ENCODE measurements around the gene KCNJ12. TPM values are rescaled to one million over a fixed set of nuclear protein-coding genes. Genes with fewer than 3 reads are reported as not detected.

KCNJ12 gene
- polyA plus RNA-seq, 2 of the 4 experiments (the other 2 are of a cell fraction), result 0.34 to 0.44 TPM

- Histone ChIP-seq H3K9me3 (no peaks in the 10 kb centered on the region), H3K4me3 (peak overlapping the region; percentile 52), H3K4me1 (peaks cover 4% of the 10 kb centered on the region; the same call in 1 of the 3 replicates), H3K4me2 (peak overlapping the region; percentile 89), H3K27ac (peak overlapping the region; percentile 62 to 85)
- DNase-seq (ENCODE audit: low read depth in 1 of 2, low spot score in 1 of 2) (peak; percentile 40 to 55), FAIRE-seq (no peak), ATAC-seq (peak; percentile 46 to 63)
- 39% methylated on average over 76 of the region's 80 CpGs for WGBS (ENCODE audit: missing lambda C conversion rate)
- TF ChIP-seq MAFK (IDR thresholded peaks at IDR 0.05; ENCODE audit: partially characterized antibody) (peak; percentile 96), TP53 (CRISPR knock-in tag; IDR thresholded peaks at IDR 0.05) (no peak), ATOH8 (CRISPR knock-in tag; IDR thresholded peaks at IDR 0.05; ENCODE audit: low read depth) (no peak), RARB (CRISPR knock-in tag; IDR thresholded peaks at IDR 0.05) (no peak), EP300 (IDR thresholded peaks at IDR 0.05) (no peak), CHD2 (IDR thresholded peaks at IDR 0.05; ENCODE audit: low read length, partially characterized antibody) (no peak), GATA3 (IDR thresholded peaks at IDR 0.05; ENCODE audit: borderline replicate concordance) (no peak), E2F6 (IDR thresholded peaks at IDR 0.05; ENCODE audit: borderline replicate concordance, low read depth) (peak; percentile 88), BCL3 (IDR thresholded peaks at IDR 0.05) (no peak), HOXB13 (CRISPR knock-in tag; IDR thresholded peaks at IDR 0.05; ENCODE audit: low read depth) (no peak), MAX (IDR thresholded peaks at IDR 0.05) (peak; percentile 87), KDM5A (IDR thresholded peaks at IDR 0.05) (no peak), RNF2 (IDR thresholded peaks at IDR 0.05; ENCODE audit: borderline replicate concordance, low read depth) (no peak; the same call in 1 of the 2 replicates), HDAC2 (IDR thresholded peaks at IDR 0.05) (peak; percentile 68; the same call in 1 of the 2 replicates), NR3C1 (IDR thresholded peaks at IDR 0.05) (no peak), MYC (IDR thresholded peaks at IDR 0.05; ENCODE audit: borderline replicate concordance, low read length) (0 out of 2 replicates have a peak, but pooled peaks have one; percentile 39), REST (IDR thresholded peaks at IDR 0.05) (no peak)
- POLR2A ChIA-PET, result no interaction called here
- CTCF ChIA-PET, result interaction anchor here (0.6 to 1.9 kb wide), 5 partner anchors 67 to 136 kb away, joined by 3 to 6 read pairs (median 3); no protein-coding TSS in a partner anchor
These were observed 868 bp downstream of the KCNJ12 start for GRCh38 chr17:21376759-21377690.

All from A549 (cell line).